Tibial nerve (tissue), 4 donors: ENCODE data around the gene SEPTIN1. TPM values are rescaled to one million over a fixed set of nuclear protein-coding genes. Genes with fewer than 3 reads are reported as not detected.

ENCODE experiments used
- DNase-seq, 2 donors: peaks; one replicate each; pipeline ENCODE4 v3.0.0-alpha.2; 2019; ENCODE audit warnings: low spot score in 2 of 2
- H3K27ac ChIP-seq, 4 donors: fragments of 200-600 bp; sonication (generic) in 3 of 4; one replicate each; pipeline ENCODE4 v1.5.1; 2017 to 2019; ENCODE audit warnings: mild to moderate bottlenecking in 1 of 4
- H3K27me3 ChIP-seq, 2 donors: fragments of 200-600 bp; sonication (generic) in 1 of 2; one replicate each; pipeline versions ENCODE4 v1.5.1 to v1.6.0; 2017 to 2019
- H3K36me3 ChIP-seq, 3 donors: fragments of 200-600 bp; sonication (generic); one replicate each; pipeline ENCODE4 v1.5.1; 2018 to 2019
- H3K4me1 ChIP-seq, 4 donors: fragments of 200-600 bp; sonication (generic) in 3 of 4; one replicate each; pipeline ENCODE4 v1.5.1; 2017 to 2019
- H3K4me3 ChIP-seq, 4 donors: fragments of 200-600 bp; sonication (generic) in 3 of 4; one replicate each; pipeline ENCODE4 v1.5.1; 2017 to 2019; ENCODE audit warnings: mild to moderate bottlenecking in 1 of 4, moderate library complexity in 1 of 4
- H3K9me3 ChIP-seq, 4 donors: fragments of 200-600 bp; sonication (generic) in 3 of 4; one replicate each; pipeline ENCODE4 v1.5.1; 2017 to 2019
- EP300 ChIP-seq, 2 donors: sonication (generic); formaldehyde crosslinking; IDR thresholded peaks; one replicate each; pipeline ENCODE4 v1.6.1; 2017; ENCODE audit warnings: antibody characterized with exemption in 2 of 2, mild to moderate bottlenecking in 1 of 2
- POLR2A ChIP-seq, 2 donors: fragments of 450-650 bp; IDR thresholded peaks; one replicate each; pipeline ENCODE4 v1.6.1; 2017; ENCODE audit warnings: antibody characterized with exemption in 2 of 2, mild to moderate bottlenecking in 2 of 2, moderate library complexity in 2 of 2
- WGBS, 2 donors: methylation state at CpG; one replicate each; pipeline ENCODE4 v1.1.5; 2018; 5-methylcytosine and 5-hydroxymethylcytosine counted together
- total RNA-seq, 4 donors: library from RNA; depleted of rRNA; stranded (reverse); fragments of >200 nt; gene quantifications; one replicate each; pipeline ENCODE4 v1.1.0, GENCODE V29; 2016
- TF ChIP-seq, protein P1 (sequence below), 5 experiments: fragments of 200-600 bp in 3 of 5; fragments of 450-650 bp in 2 of 5; sonication (generic) in 3 of 5; IDR thresholded peaks; one replicate each; pipeline ENCODE4 v1.5.1; 2016 to 2019; ENCODE audit warnings: antibody characterized with exemption in 5 of 5, mild to moderate bottlenecking in 3 of 5, moderate library complexity in 2 of 5

SEPTIN1 gene
- total RNA-seq, 4 donors from 2014 or later: 1.4 to 4.8 (median 3.6) TPM; not detected in 1

DNA sequence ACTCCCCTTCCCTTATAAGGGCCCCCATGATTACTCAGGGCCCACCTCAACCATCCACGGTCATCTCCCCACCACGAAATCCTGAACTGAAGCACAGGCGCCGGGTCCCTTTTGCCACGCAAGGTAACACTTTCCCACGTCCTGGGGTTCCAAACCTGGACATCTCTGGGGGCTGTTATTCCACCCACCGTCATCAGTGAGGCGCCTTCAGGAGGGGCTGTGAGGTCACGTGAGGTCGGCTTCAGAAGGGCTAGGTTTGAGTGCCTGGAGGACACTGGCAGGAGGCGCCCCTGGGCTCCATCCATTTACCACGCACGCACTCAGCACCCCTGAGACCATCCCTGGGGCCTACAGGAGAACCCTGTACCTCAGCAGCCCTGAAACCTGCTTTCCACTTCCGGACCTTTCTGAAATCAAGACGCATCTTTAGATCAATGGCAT is 31.3 kb downstream of the SEPTIN1 start:
- Histone ChIP-seq H3K27me3 (no peaks in the 10 kb centered on the region), H3K9me3 (no peaks in the 10 kb centered on the region), H3K27ac (peak overlapping the region in 1 of 4 donors; percentile 97), H3K4me1 (peaks cover 0 to 41% (median 29%) of the 10 kb centered on the region in 4 donors), H3K4me3 (no peak overlapping the region), H3K36me3 (peaks cover 0 to 43% (median 8%) of the 10 kb centered on the region in 3 donors)
- TF ChIP-seq POLR2A (IDR thresholded peaks at IDR 0.05): no peak
- DNase-seq: no peak
- WGBS, 2 donors: 88 to 93% methylated on average over 15 of the region's 15 CpGs

DNA sequence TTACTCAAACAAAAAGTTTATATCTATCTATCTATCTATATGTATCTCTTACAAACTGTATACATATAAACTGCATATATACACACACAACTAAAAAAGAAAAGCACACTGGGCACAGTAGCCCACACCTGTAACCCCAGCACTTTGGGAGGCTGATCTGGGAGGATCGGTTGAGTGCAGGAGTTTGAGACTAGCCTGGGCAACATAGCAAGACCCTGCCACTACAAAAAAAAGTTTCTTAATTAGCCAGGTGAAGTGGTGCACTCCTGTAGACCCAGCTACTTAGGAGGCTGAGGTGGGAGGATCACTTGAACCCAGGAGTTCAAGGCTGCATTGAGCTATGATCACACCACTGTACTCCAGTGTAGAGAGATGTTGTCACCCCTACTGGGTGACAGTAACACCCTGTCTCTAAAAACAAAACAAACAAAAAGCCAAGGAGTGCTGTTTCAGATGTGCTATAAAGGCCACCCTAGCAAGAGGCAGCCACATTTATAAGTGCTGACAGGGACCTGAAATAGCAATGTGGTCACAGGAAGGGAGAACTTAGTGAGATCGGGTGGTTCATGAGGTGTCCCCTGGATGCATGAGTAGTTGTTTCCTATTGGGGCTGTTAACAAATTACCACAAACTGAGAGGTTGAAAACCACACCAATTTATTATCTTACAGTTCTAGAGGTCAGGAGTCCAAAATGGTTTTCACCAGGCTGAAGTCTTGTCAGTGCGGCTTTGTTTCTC is 32.1 kb downstream of the SEPTIN1 start:
- DNase-seq: no peak
- no peaks in the 10 kb centered on the region for H3K9me3 ChIP-seq
- WGBS, 2 donors: 84 to 87% methylated on average over 3 of the region's 3 CpGs
- H3K4me1 ChIP-seq: peaks cover 0 to 35% (median 28%) of the 10 kb centered on the region in 4 donors
- H3K27ac ChIP-seq: no peak overlapping the region
- H3K4me3 ChIP-seq: no peak overlapping the region
- TF ChIP-seq POLR2A (IDR thresholded peaks at IDR 0.05): no peak
- TF ChIP-seq, protein P1, sequence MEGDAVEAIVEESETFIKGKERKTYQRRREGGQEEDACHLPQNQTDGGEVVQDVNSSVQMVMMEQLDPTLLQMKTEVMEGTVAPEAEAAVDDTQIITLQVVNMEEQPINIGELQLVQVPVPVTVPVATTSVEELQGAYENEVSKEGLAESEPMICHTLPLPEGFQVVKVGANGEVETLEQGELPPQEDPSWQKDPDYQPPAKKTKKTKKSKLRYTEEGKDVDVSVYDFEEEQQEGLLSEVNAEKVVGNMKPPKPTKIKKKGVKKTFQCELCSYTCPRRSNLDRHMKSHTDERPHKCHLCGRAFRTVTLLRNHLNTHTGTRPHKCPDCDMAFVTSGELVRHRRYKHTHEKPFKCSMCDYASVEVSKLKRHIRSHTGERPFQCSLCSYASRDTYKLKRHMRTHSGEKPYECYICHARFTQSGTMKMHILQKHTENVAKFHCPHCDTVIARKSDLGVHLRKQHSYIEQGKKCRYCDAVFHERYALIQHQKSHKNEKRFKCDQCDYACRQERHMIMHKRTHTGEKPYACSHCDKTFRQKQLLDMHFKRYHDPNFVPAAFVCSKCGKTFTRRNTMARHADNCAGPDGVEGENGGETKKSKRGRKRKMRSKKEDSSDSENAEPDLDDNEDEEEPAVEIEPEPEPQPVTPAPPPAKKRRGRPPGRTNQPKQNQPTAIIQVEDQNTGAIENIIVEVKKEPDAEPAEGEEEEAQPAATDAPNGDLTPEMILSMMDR (IDR thresholded peaks at IDR 0.05): no peak
- TF ChIP-seq EP300 (IDR thresholded peaks at IDR 0.05): no peak
- peaks cover 0 to 43% (median 8%) of the 10 kb centered on the region in 3 donors for H3K36me3 ChIP-seq
- no peaks in the 10 kb centered on the region for H3K27me3 ChIP-seq

DNA sequence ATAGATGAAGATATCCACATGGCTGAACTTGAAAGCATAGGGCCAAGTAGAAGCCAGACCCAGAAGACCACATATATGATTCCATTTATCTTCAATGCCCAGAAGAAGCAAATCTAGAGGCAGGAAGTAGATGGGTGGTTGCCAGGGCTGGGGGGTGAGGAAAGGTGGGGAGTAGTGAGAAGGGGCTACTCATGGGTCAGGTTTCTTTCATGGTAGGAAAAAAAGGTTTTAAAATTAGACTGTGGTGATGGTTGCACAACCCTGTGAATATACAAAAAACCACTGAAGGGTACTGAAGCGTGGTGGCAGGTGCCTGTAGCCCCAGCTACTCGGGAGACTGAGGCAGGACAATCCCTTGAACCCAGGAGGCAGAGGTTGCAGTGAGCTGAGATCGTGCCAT is 32.7 kb downstream of the SEPTIN1 start:
- H3K4me1 ChIP-seq: peaks cover 0 to 35% (median 28%) of the 10 kb centered on the region in 4 donors
- H3K27ac ChIP-seq: no peak overlapping the region
- no peaks in the 10 kb centered on the region for H3K9me3 ChIP-seq
- H3K36me3 ChIP-seq: peaks cover 0 to 43% (median 8%) of the 10 kb centered on the region in 3 donors
- no peak for TF ChIP-seq POLR2A (IDR thresholded peaks at IDR 0.05)
- TF ChIP-seq, protein P1 (IDR thresholded peaks at IDR 0.05): no peak
- no peak for TF ChIP-seq EP300 (IDR thresholded peaks at IDR 0.05)
- DNase-seq: no peak
- 84% methylated on average over 3 of the region's 3 CpGs for WGBS, 2 donors
- H3K27me3 ChIP-seq: no peaks in the 10 kb centered on the region
- no peak overlapping the region for H3K4me3 ChIP-seq

DNA sequence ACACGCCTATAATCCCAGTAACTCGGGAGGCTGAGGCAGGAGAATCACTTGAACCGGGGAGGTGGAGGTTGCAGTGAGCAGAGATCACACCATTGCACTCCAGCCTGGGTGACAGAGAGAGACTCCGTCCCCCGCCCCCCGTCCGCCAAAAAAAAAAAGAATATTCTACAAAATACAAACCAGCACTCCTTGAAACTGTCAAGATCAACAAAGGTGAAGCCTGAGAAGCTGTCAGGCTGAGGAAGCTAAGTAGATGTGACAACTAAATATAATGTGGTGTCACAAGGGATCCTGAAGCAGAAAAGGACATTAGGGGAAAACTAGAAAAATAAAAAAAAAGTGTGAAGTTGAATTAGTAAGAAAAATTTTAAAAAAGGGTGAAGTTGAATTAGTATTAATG is 33.4 kb downstream of the SEPTIN1 start:
- no peak for TF ChIP-seq EP300 (IDR thresholded peaks at IDR 0.05)
- TF ChIP-seq POLR2A (IDR thresholded peaks at IDR 0.05): no peak
- TF ChIP-seq, protein P1 (IDR thresholded peaks at IDR 0.05): no peak

DNA sequence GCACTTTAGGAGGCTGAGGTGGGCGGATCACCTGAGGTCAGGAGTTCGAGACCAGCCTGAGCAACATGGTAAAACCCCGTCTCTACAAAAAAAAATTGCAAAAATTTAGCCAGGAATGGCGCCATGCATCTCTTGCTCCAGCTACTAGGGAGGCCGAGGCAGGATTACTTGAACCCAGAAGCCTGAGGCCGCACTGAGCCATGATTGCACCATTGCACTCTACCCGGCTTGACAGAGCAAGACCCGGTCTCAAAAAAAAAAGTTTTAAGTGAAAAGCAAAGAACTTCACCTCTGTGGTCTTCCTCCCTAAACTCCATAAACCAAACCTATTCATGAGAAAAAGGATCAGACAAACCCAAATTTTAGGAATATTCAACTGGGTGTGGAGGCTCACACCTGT is 34.2 kb downstream of the SEPTIN1 start:
- WGBS, 2 donors: 93% methylated on average over 8 of the region's 8 CpGs
- peaks cover 0 to 35% (median under 1%) of the 10 kb centered on the region in 3 donors for H3K36me3 ChIP-seq
- H3K4me3 ChIP-seq: no peak overlapping the region
- no peaks in the 10 kb centered on the region for H3K27me3 ChIP-seq
- peaks cover 0 to 20% (median 14%) of the 10 kb centered on the region in 4 donors for H3K4me1 ChIP-seq
- DNase-seq: no peak
- H3K9me3 ChIP-seq: no peaks in the 10 kb centered on the region
- TF ChIP-seq POLR2A (IDR thresholded peaks at IDR 0.05) (no peak), EP300 (IDR thresholded peaks at IDR 0.05) (no peak)
- TF ChIP-seq, protein P1 (IDR thresholded peaks at IDR 0.05): no peak
- H3K27ac ChIP-seq: no peak overlapping the region

More for the DNA sequence above, 33.4 kb downstream of the SEPTIN1 start:
- Histone ChIP-seq H3K9me3 (no peaks in the 10 kb centered on the region), H3K36me3 (peaks cover 0 to 43% (median 8%) of the 10 kb centered on the region in 3 donors), H3K27me3 (no peaks in the 10 kb centered on the region), H3K4me1 (peaks cover 0 to 28% (median 22%) of the 10 kb centered on the region in 4 donors), H3K27ac (no peak overlapping the region), H3K4me3 (no peak overlapping the region)
- 87% methylated on average over 7 of the region's 7 CpGs for WGBS, 2 donors
- no peak for DNase-seq
